DOHH2 (cell line): Measurements from ENCODE around the gene SCN10A.
A peak's percentile ranks its signal among the peaks of the same experiment; 100 is the strongest.

Experiments used
- EZH2phosphoT487 ChIP-seq: fragments of 200-600 bp; sonication (generic); IDR thresholded peaks from 2 replicates; pipeline ENCODE4 v1.6.1; 2017; ENCODE audit warnings: borderline replicate concordance, mild to moderate bottlenecking, antibody characterized with exemption, low read length, moderate library complexity, mixed read lengths
- TF ChIP-seq, protein P1 (sequence below): fragments of 200-600 bp; sonication (generic); IDR thresholded peaks from one replicate; pipeline ENCODE4 v1.5.1; 2014; ENCODE audit warnings: antibody characterized with exemption, mild to moderate bottlenecking, low read depth, low read length; ENCODE audit not compliant: poor library complexity, severe bottlenecking

DNA sequence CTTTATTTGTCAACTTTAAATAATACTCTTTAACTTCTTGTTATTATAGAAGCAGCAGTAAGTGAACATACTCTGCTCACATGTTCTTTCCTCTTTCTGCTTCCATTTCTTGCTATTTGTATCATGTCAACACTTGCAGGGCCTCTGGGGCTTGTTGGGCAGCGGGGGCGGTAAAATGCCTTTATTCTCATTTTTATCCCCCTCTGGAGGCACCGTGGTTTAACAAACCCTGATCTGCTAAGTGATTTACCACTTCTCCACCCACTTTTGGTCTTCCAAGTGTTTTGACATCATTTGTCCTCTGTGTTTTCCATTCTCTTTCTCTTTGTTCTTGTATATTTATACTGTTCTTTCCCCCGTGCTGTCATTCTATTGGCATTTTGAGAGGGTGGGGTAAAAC, 33.9 kb downstream of the SCN10A start:
- TF ChIP-seq, protein P1, sequence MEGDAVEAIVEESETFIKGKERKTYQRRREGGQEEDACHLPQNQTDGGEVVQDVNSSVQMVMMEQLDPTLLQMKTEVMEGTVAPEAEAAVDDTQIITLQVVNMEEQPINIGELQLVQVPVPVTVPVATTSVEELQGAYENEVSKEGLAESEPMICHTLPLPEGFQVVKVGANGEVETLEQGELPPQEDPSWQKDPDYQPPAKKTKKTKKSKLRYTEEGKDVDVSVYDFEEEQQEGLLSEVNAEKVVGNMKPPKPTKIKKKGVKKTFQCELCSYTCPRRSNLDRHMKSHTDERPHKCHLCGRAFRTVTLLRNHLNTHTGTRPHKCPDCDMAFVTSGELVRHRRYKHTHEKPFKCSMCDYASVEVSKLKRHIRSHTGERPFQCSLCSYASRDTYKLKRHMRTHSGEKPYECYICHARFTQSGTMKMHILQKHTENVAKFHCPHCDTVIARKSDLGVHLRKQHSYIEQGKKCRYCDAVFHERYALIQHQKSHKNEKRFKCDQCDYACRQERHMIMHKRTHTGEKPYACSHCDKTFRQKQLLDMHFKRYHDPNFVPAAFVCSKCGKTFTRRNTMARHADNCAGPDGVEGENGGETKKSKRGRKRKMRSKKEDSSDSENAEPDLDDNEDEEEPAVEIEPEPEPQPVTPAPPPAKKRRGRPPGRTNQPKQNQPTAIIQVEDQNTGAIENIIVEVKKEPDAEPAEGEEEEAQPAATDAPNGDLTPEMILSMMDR, result peak; percentile 20
- no peak for TF ChIP-seq EZH2phosphoT487
